Lower leg skin (tissue), 3 donors: ENCODE measurements around the gene CADPS2.

Experiments used
- CTCF ChIP-seq, 3 donors: fragments of 450-650 bp; IDR thresholded peaks; one replicate each; pipeline ENCODE4 v1.5.1; 2016; ENCODE audit warnings: antibody characterized with exemption in 3 of 3, mild to moderate bottlenecking in 3 of 3, moderate library complexity in 2 of 3
- POLR2A ChIP-seq, 2 donors: fragments of 450-650 bp; IDR thresholded peaks; one replicate each; pipeline ENCODE4 v1.6.1; 2016 to 2017; ENCODE audit warnings: antibody characterized with exemption in 2 of 2, mild to moderate bottlenecking in 1 of 2, moderate library complexity in 1 of 2

- no peak for TF ChIP-seq CTCF (IDR thresholded peaks at IDR 0.05)
- no peak for TF ChIP-seq POLR2A (IDR thresholded peaks at IDR 0.05)
These were observed 351.2 kb downstream of the CADPS2 start for GRCh38 chr7:122535086-122535485.
